ENCODE measurements around the gene SNRPD2.
"Not testable (repeated sequence)": the region's sequence is repeated elsewhere in the genome, so short reads cannot be mapped to it uniquely, and the experiment has no call there.

The SNRPD2 gene

DNA sequence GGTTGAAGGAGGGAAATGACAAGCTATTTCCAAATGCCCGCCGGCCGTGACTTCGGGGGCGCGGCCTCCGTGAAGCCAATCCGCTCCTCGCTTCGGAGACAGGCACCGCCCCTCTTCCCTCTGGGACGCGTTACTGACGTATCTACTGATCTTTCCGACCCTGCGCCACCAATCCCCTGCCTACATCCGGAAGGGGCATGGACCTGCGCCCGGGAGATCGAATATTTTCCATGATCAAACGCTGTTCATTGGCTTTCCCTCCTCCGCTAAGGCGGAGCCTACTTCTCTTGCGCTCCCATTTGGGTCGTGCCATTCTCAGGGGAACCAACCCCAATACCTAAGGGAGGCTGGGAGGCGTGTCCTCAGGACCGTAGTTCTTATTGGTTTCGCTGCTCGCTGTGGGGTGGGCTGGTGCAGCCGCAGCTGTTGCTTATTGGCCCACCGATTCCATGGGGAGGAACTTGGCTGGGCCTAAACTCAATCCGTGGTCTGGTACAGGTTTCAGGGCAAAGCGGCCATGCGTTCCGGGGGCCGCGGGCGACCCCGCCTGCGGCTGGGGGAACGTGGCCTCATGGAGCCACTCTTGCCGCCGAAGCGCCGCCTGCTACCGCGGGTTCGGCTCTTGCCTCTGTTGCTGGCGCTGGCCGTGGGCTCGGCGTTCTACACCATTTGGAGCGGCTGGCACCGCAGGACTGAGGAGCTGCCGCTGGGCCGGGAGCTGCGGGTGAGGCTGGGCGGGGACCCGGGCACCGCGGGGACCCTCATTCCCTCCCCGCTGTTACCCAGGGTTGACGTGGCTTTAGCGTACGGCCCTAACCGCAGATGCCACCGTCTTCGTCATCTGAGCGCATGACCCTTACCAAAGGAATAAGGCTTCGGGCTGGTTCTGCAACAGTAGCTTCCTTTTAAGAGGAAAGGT is 693 bp upstream of the SNRPD2 start, which contains the start of gene QPCTL:
QPCTL (plus strand) TSS at position 480 of the 919 bp plus-strand sequence; CDS start at position 518, 38 bp downstream.
- Histone ChIP-seq H3K27me3 (ENCODE audit: control insufficient read depth, insufficient read depth, low read length) (no peaks in the 10 kb centered on the region), H3K9ac (ENCODE audit: low read length) (peak within 1 kb of the TSS; percentile 76), H3K4me3 (ENCODE audit: low read length) (peak within 1 kb of the TSS; percentile 48), H3K4me1 (ENCODE audit: control insufficient read depth, insufficient read depth, low read length) (peaks cover 13% of the 10 kb centered on the region), H3K36me3 (ENCODE audit: control insufficient read depth, insufficient read depth, low read length) (peaks cover 9% of the 10 kb centered on the region), H3K9me3 (ENCODE audit: control insufficient read depth, low read length) (no peaks in the 10 kb centered on the region)

DNA sequence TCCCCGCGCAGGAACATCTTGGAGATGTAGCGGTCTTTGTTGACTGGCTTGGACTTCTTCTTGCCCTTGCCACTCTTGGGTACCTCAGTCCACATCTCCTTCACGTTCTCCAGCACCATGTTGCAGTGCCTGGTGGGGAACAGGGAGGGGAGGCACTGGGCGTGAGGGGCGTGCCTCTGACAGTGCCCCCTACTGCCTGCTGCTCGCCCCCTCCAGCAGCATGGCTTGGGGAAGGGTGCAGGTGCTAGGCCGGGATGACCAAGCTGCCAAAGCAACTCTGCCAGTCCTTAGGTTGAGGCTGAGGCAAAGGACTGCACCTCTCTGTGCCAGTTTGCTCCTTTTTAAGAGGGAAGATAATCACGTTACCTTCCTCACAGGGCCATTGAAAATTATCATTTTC is 4.2 kb downstream of the SNRPD2 start:
- Histone ChIP-seq H3K36me3 (ENCODE audit: control insufficient read depth, insufficient read depth, low read length) (peaks cover 13% of the 10 kb centered on the region), H3K9ac (ENCODE audit: low read length) (no peak overlapping the region), H3K9me3 (ENCODE audit: control insufficient read depth, low read length) (no peaks in the 10 kb centered on the region), H3K27me3 (ENCODE audit: control insufficient read depth, insufficient read depth, low read length) (no peaks in the 10 kb centered on the region), H3K4me3 (ENCODE audit: low read length) (no peak overlapping the region), H3K4me1 (ENCODE audit: control insufficient read depth, insufficient read depth, low read length) (peaks cover 9% of the 10 kb centered on the region)

DNA sequence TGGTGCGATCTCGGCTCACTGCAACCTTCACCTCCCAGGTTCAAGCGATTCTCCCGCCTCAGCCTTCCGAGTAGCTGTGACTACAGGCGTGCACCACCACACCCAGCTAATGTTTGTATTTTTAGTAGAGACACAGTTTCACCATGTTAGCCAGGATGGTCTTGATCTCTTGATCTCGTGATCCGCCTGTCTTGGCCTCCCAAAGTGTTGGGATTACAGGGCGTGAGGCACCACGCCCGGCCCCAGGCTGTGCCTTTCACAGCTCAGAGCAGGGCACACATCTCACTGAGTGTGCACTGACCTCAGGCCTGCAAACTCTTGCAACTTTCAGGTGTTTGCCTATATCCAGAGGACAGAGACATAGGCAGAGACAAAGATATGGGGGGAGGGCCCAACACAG is 6.7 kb downstream of the SNRPD2 start:
- Histone ChIP-seq H3K4me1 (ENCODE audit: control insufficient read depth, insufficient read depth, low read length) (peaks cover 16% of the 10 kb centered on the region), H3K36me3 (ENCODE audit: control insufficient read depth, insufficient read depth, low read length) (peaks cover 13% of the 10 kb centered on the region)
- H3K9me3 ChIP-seq (ENCODE audit: control insufficient read depth, low read length); H3K9ac ChIP-seq (ENCODE audit: low read length); H3K27me3 ChIP-seq (ENCODE audit: control insufficient read depth, insufficient read depth, low read length); H3K4me3 ChIP-seq (ENCODE audit: low read length): not testable (repeated sequence)

DNA sequence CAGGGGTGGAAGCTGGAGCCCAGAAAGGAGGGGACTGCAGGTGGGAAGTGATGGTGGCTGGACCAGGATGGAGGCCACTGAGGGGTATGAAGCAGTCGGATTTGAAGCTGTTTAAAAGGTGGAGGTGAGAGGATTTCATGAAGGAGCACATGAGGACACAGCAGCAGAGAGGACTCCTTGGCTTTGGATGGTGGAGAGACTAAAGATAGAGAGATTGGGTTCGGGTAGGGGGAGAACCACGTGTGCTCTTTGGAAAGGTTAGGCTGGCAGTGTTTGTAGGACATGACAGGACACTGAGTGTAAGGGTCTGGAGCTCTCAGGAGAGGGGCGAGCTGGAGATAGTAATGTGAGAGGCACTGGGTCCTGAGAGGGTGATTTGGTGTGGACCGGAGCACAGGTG is 8.8 kb downstream of the SNRPD2 start:
- H3K4me3 ChIP-seq (ENCODE audit: low read length), result no peak overlapping the region
- peaks cover 19% of the 10 kb centered on the region for H3K4me1 ChIP-seq (ENCODE audit: control insufficient read depth, insufficient read depth, low read length)
- peaks cover 2% of the 10 kb centered on the region for H3K27me3 ChIP-seq (ENCODE audit: control insufficient read depth, insufficient read depth, low read length)
- H3K36me3 ChIP-seq (ENCODE audit: control insufficient read depth, insufficient read depth, low read length), result peaks cover 9% of the 10 kb centered on the region
- no peaks in the 10 kb centered on the region for H3K9me3 ChIP-seq (ENCODE audit: control insufficient read depth, low read length)
- no peak overlapping the region for H3K9ac ChIP-seq (ENCODE audit: low read length)

DNA sequence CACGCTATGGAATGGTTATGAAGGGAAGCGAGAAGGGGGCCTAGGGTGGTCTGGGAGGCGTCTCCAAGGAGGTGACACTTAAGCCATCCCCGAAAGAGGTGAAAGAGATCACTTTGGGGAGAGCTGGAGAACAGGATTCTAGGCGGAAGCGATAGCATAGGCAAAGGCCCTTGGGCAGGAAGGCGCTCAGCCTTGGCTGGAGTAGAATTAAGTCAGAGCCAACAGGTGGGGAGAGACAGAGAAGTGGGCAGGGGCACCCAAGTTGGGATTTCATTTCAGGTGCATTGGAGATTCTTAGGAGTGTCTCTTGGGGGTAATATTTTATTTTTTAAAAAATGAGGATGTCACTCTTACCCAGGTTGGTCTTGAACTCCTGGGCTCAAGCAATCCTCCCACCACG is 9.6 kb downstream of the SNRPD2 start:
- H3K36me3 ChIP-seq (ENCODE audit: control insufficient read depth, insufficient read depth, low read length), result peaks cover 1% of the 10 kb centered on the region
- H3K9ac ChIP-seq (ENCODE audit: low read length), result no peak overlapping the region
- H3K4me3 ChIP-seq (ENCODE audit: low read length), result no peak overlapping the region
- no peaks in the 10 kb centered on the region for H3K9me3 ChIP-seq (ENCODE audit: control insufficient read depth, low read length)
- peaks cover 9% of the 10 kb centered on the region for H3K27me3 ChIP-seq (ENCODE audit: control insufficient read depth, insufficient read depth, low read length)
- peaks cover 25% of the 10 kb centered on the region for H3K4me1 ChIP-seq (ENCODE audit: control insufficient read depth, insufficient read depth, low read length)

DNA sequence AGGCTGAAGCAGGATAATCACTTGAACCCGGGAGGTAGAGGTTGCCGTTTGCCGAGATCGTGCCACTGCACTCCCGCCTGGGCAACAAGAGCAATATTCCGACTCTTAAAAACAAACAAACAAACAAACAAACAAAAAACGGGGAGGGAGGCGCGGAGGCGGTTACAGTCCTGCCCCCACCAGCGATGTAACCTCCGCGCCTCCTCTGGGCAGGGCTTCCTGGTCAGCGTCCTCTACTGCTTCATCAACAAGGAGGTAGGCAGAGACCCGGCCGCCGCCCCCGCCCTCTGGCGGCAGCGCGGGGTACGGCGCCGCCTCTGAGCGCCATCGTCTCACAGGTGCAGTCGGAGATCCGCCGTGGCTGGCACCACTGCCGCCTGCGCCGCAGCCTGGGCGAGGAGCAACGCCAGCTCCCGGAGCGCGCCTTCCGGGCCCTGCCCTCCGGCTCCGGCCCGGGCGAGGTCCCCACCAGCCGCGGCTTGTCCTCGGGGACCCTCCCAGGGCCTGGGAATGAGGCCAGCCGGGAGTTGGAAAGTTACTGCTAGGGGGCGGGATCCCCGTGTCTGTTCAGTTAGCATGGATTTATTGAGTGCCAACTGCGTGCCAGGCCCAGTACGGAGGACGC is 10.2 kb downstream of the SNRPD2 start:
- H3K27me3 ChIP-seq (ENCODE audit: control insufficient read depth, insufficient read depth, low read length), result peaks cover 9% of the 10 kb centered on the region
- no peaks in the 10 kb centered on the region for H3K9me3 ChIP-seq (ENCODE audit: control insufficient read depth, low read length)
- H3K4me3 ChIP-seq (ENCODE audit: low read length), result no peak overlapping the region
- peaks cover 29% of the 10 kb centered on the region for H3K4me1 ChIP-seq (ENCODE audit: control insufficient read depth, insufficient read depth, low read length)
- H3K9ac ChIP-seq (ENCODE audit: low read length), result peak overlapping the region; percentile 31
- no peaks in the 10 kb centered on the region for H3K36me3 ChIP-seq (ENCODE audit: control insufficient read depth, insufficient read depth, low read length)

DNA sequence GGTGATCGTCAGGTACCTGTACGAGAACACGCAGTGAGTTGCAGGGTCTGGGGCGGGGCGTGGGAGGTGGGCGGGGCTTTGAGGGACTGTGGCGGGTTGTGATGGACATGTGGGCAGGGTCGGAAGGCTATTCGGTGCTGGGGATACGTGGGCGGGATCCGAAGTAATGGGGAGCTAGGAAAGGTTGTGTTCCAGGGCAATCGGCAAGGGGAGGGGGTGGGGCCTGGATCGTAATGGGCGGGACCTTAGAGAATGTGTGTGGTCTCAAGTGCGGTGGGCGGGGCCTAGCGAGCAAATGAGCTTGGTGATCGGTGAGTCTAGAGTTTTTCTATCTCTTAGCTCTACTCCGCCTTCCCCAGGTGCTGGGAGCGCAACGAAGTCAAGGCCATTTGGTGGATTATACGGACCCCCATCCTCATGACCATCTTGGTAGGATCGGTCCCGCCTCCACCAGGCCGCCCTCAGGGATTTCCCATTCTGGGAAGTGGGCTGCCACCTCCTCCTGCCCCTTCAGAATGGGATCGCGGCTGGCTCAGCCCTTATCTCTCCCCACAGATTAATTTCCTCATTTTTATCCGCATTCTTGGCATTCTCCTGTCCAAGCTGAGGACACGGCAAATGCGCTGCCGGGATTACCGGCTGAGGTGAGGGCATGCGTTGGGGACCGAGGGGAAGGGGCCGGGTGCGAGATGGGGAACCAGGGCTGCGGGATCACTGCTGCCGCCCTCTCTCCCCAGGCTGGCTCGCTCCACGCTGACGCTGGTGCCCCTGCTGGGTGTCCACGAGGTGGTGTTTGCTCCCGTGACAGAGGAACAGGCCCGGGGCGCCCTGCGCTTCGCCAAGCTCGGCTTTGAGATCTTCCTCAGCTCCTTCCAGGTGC is 14.2 kb downstream of the SNRPD2 start:
- Histone ChIP-seq H3K27me3 (ENCODE audit: control insufficient read depth, insufficient read depth, low read length) (peaks cover 9% of the 10 kb centered on the region), H3K36me3 (ENCODE audit: control insufficient read depth, insufficient read depth, low read length) (no peaks in the 10 kb centered on the region), H3K9me3 (ENCODE audit: control insufficient read depth, low read length) (no peaks in the 10 kb centered on the region), H3K4me3 (ENCODE audit: low read length) (peak overlapping the region; percentile 19), H3K9ac (ENCODE audit: low read length) (peak overlapping the region; percentile 22), H3K4me1 (ENCODE audit: control insufficient read depth, insufficient read depth, low read length) (peaks cover 26% of the 10 kb centered on the region)

DNA sequence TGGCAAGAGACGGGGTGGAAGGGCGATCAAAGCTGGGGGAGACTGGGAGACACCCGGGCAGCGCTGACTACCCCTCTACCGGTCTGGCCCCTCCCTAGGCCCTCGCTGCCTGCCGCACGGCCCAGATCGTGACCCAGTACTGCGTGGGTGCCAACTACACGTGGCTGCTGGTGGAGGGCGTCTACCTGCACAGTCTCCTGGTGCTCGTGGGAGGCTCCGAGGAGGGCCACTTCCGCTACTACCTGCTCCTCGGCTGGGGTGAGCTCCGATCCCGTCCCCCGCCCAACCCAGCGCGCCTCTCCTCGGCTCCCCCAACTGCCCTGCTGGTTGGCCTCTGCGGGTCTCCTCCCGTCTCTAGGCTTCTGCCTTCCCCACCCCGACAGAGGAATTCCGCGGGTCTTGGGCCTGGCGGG is 14.9 kb downstream of the SNRPD2 start:
- Histone ChIP-seq H3K9ac (ENCODE audit: low read length) (peak overlapping the region; percentile 18), H3K4me1 (ENCODE audit: control insufficient read depth, insufficient read depth, low read length) (peaks cover 23% of the 10 kb centered on the region), H3K9me3 (ENCODE audit: control insufficient read depth, low read length) (no peaks in the 10 kb centered on the region), H3K4me3 (ENCODE audit: low read length) (no peak overlapping the region), H3K36me3 (ENCODE audit: control insufficient read depth, insufficient read depth, low read length) (no peaks in the 10 kb centered on the region), H3K27me3 (ENCODE audit: control insufficient read depth, insufficient read depth, low read length) (peaks cover 9% of the 10 kb centered on the region)

DNA sequence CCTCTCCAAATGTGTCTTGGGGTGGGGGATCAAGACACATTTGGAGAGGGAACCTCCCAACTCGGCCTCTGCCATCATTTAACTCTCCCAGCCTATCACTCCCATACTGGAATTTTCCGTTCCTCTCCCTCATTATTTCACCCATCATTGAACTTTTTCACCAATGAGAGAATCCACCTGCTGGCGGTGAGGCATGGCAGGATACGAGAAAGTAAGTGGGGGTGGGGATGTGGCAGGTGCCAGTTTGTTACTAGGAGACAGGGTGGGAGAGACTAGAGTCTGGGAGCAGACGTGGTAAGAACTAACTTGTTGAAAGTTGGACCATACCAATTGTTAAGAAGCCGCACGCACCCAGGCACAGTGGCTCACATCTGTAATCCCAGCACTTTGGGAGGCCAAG is 16.8 kb downstream of the SNRPD2 start:
- H3K36me3 ChIP-seq (ENCODE audit: control insufficient read depth, insufficient read depth, low read length), result no peaks in the 10 kb centered on the region
- no peak overlapping the region for H3K4me3 ChIP-seq (ENCODE audit: low read length)
- H3K4me1 ChIP-seq (ENCODE audit: control insufficient read depth, insufficient read depth, low read length), result peaks cover 25% of the 10 kb centered on the region
- no peaks in the 10 kb centered on the region for H3K9me3 ChIP-seq (ENCODE audit: control insufficient read depth, low read length)
- no peak overlapping the region for H3K9ac ChIP-seq (ENCODE audit: low read length)
- peaks cover 19% of the 10 kb centered on the region for H3K27me3 ChIP-seq (ENCODE audit: control insufficient read depth, insufficient read depth, low read length)

DNA sequence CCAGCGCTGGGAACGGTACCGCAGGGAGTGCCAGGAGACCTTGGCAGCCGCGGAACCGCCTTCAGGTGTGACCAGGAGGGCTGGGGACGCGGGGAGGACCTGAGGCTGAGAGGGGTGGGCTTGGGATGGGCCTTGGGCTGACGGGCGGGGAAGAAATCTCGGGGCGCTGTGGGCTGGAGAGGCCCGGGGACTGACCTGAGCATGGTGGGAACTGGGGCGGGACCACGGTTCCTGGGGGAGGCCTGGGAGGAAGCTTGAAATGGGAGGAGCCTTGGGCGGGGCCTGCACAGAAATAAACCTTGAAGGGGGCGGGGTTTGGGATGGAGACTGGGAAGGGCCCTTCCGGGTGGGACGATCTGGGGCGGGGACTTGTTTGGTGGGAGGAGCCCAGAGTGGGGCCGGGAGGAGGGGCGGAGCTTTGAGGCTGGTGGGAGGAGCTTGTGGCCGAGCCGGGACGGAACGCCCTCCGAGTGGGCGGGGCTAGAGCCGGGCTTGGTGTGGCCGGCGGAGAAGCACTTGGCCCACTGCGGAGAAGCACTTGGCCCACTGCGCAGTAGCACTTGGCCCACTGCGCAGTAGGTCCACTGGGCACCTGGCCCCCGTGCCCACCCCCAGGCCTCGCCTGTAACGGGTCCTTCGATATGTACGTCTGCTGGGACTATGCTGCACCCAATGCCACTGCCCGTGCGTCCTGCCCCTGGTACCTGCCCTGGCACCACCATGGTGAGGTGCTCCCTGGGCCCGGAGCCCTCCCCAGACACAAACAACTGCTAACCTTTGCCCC is 20.9 kb downstream of the SNRPD2 start:
- Histone ChIP-seq H3K36me3 (ENCODE audit: control insufficient read depth, insufficient read depth, low read length) (no peaks in the 10 kb centered on the region), H3K27me3 (ENCODE audit: control insufficient read depth, insufficient read depth, low read length) (peaks cover 24% of the 10 kb centered on the region), H3K9me3 (ENCODE audit: control insufficient read depth, low read length) (no peaks in the 10 kb centered on the region), H3K9ac (ENCODE audit: low read length) (peak overlapping the region; percentile 71), H3K4me1 (ENCODE audit: control insufficient read depth, insufficient read depth, low read length) (peaks cover 18% of the 10 kb centered on the region), H3K4me3 (ENCODE audit: low read length) (no peak overlapping the region)

DNA sequence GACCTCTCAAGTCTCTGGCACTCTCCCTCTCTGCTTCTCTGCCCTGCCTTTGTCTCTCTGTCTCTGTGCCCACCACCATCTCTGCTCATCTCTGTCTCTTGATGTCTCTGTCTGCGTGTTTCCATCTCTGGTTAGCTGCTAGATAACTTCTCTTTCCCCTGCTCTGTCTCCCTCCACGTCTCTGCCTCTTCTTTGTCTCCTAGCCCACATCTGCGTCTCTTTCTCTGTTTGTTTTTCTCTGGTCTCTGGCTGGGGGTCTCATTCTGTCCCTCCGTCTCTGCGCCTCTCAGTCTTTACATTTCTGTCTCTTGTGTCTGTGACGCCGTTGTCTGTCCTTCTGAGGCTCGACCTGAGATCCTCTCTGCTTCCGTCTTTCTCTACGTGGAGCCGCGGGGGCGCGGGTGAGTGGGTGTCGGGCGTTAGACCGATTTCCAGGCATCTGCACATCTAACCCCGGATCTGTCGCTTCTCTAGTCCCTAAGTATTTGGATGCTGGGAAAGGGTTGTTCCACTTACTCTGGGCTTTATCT is 23.3 kb downstream of the SNRPD2 start:
- Histone ChIP-seq H3K36me3 (ENCODE audit: control insufficient read depth, insufficient read depth, low read length) (no peaks in the 10 kb centered on the region), H3K9ac (ENCODE audit: low read length) (peak overlapping the region; percentile 89), H3K9me3 (ENCODE audit: control insufficient read depth, low read length) (no peaks in the 10 kb centered on the region), H3K4me3 (ENCODE audit: low read length) (peak overlapping the region; percentile 71), H3K4me1 (ENCODE audit: control insufficient read depth, insufficient read depth, low read length) (peaks cover 18% of the 10 kb centered on the region), H3K27me3 (ENCODE audit: control insufficient read depth, insufficient read depth, low read length) (peaks cover 24% of the 10 kb centered on the region)

Measured in mucosa of stomach (tissue), 1 donor.